CD4-positive, CD25-positive, alpha-beta regulatory T cell (primary cell): ENCODE results near the gene DNAJB13. TPM values are rescaled to one million over a fixed set of nuclear protein-coding genes. Genes with fewer than 3 reads are reported as not detected.

ENCODE experiments used
- ATAC-seq, 2 donors: fragments of 150-1000 bp; cut with Tn5 transposase; one replicate each; pipeline ENCODE4 v1.10.0; 2021; ENCODE audit warnings: low read depth in 2 of 2, moderate number of reproducible peaks in 2 of 2, moderate library complexity in 1 of 2
- DNase-seq, 3 donors: peaks; one replicate each; pipeline versions ENCODE4 v3.0.0 to v3.0.0-alpha.2; 2012 to 2022; ENCODE audit warnings: mixed read lengths in 1 of 3
- H3K27ac ChIP-seq: one replicate; pipeline ENCODE4 v1.7.0; 2013; ENCODE audit warnings: mild to moderate bottlenecking, low read length; ENCODE audit not compliant: insufficient read depth, poor library complexity, severe bottlenecking
- H3K27me3 ChIP-seq: one replicate; pipeline ENCODE4 v1.7.0; 2013; ENCODE audit warnings: low read length; ENCODE audit not compliant: control insufficient read depth, insufficient read depth
- H3K36me3 ChIP-seq: one replicate; pipeline ENCODE4 v1.7.0; 2013; ENCODE audit warnings: mild to moderate bottlenecking, low read length, moderate library complexity; ENCODE audit not compliant: control insufficient read depth, insufficient read depth
- H3K4me1 ChIP-seq: 2 replicates; pipeline ENCODE4 v1.7.0; 2013; ENCODE audit warnings: mild to moderate bottlenecking, low read length; ENCODE audit not compliant: insufficient read depth, control insufficient read depth, poor library complexity, severe bottlenecking
- H3K4me3 ChIP-seq: one replicate; pipeline ENCODE4 v1.7.0; 2013; ENCODE audit warnings: low read depth, mild to moderate bottlenecking, low read length, moderate library complexity
- H3K9me3 ChIP-seq, 2 experiments: 1 replicate in 1 of 2; 2 replicates in 1 of 2; pipeline ENCODE4 v1.7.0; 2013; ENCODE audit warnings: low read length in 2 of 2, mild to moderate bottlenecking in 1 of 2, moderate library complexity in 1 of 2; ENCODE audit not compliant: control insufficient read depth in 2 of 2
- H3K27ac Mint-ChIP-seq, 3 donors: one replicate each; pipeline ENCODE4 v1.8.0; 2020 to 2022; ENCODE audit warnings: mild to moderate bottlenecking in 3 of 3, mixed read lengths in 3 of 3, moderate library complexity in 2 of 3
- H3K27me3 Mint-ChIP-seq: one replicate; pipeline ENCODE4 v1.8.0; 2022; ENCODE audit warnings: mild to moderate bottlenecking, mixed read lengths
- H3K36me3 Mint-ChIP-seq: one replicate; pipeline ENCODE4 v1.8.0; 2020; ENCODE audit warnings: mixed read lengths
- H3K4me1 Mint-ChIP-seq, 4 donors: one replicate each; pipeline ENCODE4 v1.8.0; 2020 to 2022; ENCODE audit warnings: mixed read lengths in 4 of 4, mild to moderate bottlenecking in 1 of 4
- H3K4me3 Mint-ChIP-seq, 4 donors: one replicate each; pipeline ENCODE4 v1.8.0; 2020 to 2022; ENCODE audit warnings: mild to moderate bottlenecking in 4 of 4, mixed read lengths in 4 of 4, moderate library complexity in 3 of 4
- H3K9me3 Mint-ChIP-seq, 7 donors: one replicate each; pipeline ENCODE4 v1.8.0; 2020 to 2022; ENCODE audit warnings: mixed read lengths in 7 of 7, mild to moderate bottlenecking in 3 of 7, moderate library complexity in 2 of 7
- polyA plus RNA-seq, 4 donors: library from polyadenylated mRNA; unstranded; fragments of 300-500 nt; fragmentation: Illumina TruSeq; gene quantifications; one replicate each; pipeline ENCODE4 v1.2.3, GENCODE V29; 2021
- total RNA-seq: library from RNA; stranded (reverse); gene quantifications from one replicate; pipeline ENCODE4 v1.2.3, GENCODE V29; 2022

DNAJB13 gene
- total and polyA plus RNA-seq, 5 donors from 2014 or later: 0.32 to 0.33 TPM; not detected in 3

DNA sequence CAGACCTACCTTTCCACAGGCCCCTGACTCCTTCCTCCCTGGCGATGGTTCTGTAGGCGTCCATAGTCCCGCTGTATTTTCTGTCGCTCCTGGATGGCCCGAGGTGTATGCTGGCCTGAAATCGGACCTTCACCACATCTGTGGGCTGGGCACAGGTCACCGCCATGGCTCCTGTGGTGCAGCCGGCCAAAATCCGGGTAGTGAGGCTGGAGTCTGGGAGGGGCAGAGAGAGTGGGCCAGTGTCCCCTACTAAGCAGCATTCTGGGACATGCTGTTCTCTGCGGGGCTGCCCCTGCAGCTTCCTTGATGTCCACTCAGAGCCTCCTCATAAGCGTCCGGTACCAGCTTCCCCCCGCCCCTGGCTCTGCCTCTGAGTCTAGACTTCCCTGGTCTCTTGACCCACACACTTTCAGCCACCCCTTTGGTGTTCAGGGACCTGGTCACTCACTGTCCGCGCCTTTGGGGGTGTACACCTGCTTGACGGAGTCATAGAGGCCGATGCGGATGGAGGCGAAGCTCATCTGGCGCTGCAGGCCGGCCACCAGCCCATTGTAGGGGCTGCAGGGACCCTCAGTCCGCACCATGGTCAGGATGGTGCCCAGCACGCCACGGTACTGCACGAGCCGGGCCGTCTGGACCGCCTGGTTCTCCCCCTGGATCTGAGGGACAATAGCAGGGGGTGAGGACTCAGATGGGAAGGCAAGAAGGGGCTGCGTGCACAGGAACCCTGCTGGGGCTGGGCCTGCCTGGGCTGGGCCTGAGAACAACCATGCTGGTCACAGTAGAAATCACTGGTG is 55.1 kb downstream of the DNAJB13 start:
- Mint-ChIP-seq H3K9me3 (no peaks in the 10 kb centered on the region), H3K36me3 (peaks cover 23% of the 10 kb centered on the region), H3K4me1 (peaks cover 7 to 80% (median 57%) of the 10 kb centered on the region in 4 donors), H3K27me3 (no peaks in the 10 kb centered on the region), H3K27ac (peak overlapping the region; percentile 9 to 96 (median 94)), H3K4me3 (peak overlapping the region; percentile 15 to 87 (median 76))
- Histone ChIP-seq H3K9me3 (no peaks in the 10 kb centered on the region), H3K4me3 (peak overlapping the region; percentile 69), H3K27ac (peak overlapping the region; percentile 82), H3K27me3 (no peaks in the 10 kb centered on the region), H3K36me3 (peaks cover 6% of the 10 kb centered on the region), H3K4me1 (peaks cover 70% of the 10 kb centered on the region)
- no peak for DNase-seq
- no peak for ATAC-seq

DNA sequence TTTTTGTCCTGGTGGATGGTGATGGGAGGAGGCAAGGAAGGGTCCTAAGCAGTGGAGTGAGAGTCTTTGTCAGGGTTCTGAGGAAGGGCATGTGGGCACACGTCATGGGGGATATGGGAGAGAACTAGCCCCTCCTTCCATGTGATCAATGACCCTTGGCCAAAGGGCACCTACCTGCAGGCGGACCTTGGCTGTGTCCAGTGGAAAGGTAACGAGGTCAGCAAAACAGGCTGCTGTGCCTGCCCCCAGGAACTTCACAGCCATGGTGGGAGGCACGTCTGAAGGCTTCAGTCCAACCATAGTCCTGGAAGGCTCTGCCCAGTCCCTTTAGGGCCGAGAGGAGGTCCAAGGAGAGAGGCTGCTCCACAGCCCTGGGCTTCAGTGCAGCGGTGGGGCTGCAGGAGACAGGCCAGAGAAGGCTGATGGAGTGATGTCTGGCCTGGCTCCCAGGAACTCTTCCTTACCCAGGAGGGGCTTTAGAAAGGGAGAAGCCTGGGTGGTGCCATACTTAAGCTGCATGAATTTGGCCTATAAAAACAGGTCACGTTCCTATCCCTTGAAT is 56.0 kb downstream of the DNAJB13 start:
- Mint-ChIP-seq H3K27ac (peak overlapping the region; percentile 18 to 95 (median 94)), H3K36me3 (peaks cover 19% of the 10 kb centered on the region), H3K4me1 (peaks cover 14 to 89% (median 67%) of the 10 kb centered on the region in 4 donors), H3K27me3 (no peaks in the 10 kb centered on the region), H3K9me3 (no peaks in the 10 kb centered on the region), H3K4me3 (peak overlapping the region in 1 of 4 donors; percentile 32)
- Histone ChIP-seq H3K9me3 (no peaks in the 10 kb centered on the region), H3K4me1 (peaks cover 79% of the 10 kb centered on the region), H3K27ac (peak overlapping the region; percentile 82), H3K27me3 (no peaks in the 10 kb centered on the region), H3K4me3 (no peak overlapping the region), H3K36me3 (peaks cover 6% of the 10 kb centered on the region)
- DNase-seq: no peak
- ATAC-seq: no peak

DNA sequence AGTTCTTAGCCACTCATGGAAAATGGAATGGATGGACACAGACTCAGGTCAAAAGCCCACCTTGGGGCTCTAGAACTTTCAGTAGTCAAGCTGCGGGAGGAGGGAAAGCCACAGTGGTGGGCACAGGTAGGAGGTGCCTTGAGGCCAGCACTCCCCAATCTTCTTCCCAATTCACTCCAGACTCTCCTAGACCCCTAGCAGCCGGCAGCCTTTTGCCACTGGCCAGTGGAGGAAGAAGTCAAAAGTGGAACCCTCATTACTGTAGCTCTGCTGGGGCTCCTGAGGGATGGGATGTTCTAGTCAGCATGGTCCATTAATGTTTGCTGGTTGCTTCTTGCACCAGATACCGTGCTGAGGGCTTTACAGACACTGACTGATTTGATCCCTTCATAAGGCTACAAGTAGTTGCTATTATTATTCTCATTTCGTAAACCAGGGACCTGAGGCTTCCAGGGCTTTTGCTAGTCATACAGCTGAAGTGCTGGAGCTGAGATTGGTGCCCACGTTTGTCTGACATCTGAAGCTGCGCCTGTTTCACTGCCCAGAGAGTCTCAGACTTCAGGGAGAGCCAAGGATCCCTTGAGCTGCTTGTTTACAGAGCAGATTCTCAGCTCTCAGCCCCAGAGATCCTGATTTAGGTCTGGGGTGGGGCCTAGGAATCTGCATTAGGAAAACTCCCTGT is 57.0 kb downstream of the DNAJB13 start:
- Mint-ChIP-seq H3K4me3 (peak overlapping the region in 2 of 4 donors; percentile 38 to 76), H3K9me3 (no peaks in the 10 kb centered on the region), H3K27ac (peak overlapping the region; percentile 75 to 94 (median 76)), H3K27me3 (no peaks in the 10 kb centered on the region), H3K4me1 (peaks cover 20 to 94% (median 71%) of the 10 kb centered on the region in 4 donors), H3K36me3 (peaks cover 14% of the 10 kb centered on the region)
- Histone ChIP-seq H3K27me3 (no peaks in the 10 kb centered on the region), H3K4me1 (peaks cover 89% of the 10 kb centered on the region), H3K27ac (peak overlapping the region; percentile 59), H3K9me3 (no peaks in the 10 kb centered on the region), H3K4me3 (no peak overlapping the region), H3K36me3 (peaks cover 6% of the 10 kb centered on the region)
- no peak for DNase-seq
- no peak for ATAC-seq

DNA sequence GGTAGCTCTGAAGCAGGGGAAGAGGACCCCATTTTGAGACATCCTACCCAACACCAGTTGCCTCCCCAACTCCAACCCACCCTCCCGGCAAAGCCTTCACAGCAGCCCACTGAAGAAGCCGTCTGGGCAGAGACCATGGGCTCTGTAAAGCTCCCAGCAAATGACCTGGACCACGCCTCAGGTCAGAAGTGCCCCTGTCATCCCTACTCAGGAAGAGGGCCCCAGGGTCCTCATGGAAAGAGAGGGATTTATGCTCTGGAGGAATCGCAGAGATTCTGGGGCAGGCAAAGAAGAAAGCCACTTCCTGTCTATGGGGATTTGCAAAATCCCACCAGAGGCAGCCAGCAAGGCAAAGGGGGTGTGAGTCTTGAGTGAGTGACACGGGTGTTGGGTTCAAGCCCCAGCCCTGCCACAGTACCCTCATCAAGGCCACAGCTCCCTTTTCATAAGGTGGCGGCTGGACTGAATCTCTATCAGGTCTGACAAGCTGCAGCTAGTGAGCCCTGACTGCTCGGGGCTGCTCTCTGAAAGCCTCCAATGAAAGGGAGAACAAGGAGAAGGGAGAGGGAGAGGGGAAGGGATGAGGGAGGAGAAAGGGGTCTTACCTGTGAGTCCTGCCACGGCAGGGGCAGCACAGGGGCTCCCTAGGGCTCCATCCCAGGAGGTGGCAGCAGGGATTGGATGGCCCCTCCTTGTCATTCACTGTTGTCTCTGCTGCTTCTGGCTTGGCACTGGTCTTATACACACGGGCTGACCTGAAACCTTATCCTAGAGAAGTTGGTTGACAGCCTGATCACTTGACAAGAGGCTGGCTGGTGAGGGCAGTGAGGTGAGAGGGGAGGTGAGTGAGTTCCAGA is 57.8 kb downstream of the DNAJB13 start, which contains the start of gene UCP3:
Gene UCP3, minus strand, starts transcription at position 713 of the 857 bp plus-strand sequence. CDS start 2,043 bp downstream, outside the sequence.
- no peaks in the 10 kb centered on the region for H3K9me3 Mint-ChIP-seq
- peaks cover 3% of the 10 kb centered on the region for H3K36me3 ChIP-seq
- H3K27me3 ChIP-seq: no peaks in the 10 kb centered on the region
- no peaks in the 10 kb centered on the region for H3K27me3 Mint-ChIP-seq
- H3K27ac ChIP-seq: peak within 1 kb of the TSS; percentile 75
- peak within 1 kb of the TSS; percentile 38 to 86 (median 71) for H3K4me3 Mint-ChIP-seq
- peaks cover 97% of the 10 kb centered on the region for H3K4me1 ChIP-seq
- H3K36me3 Mint-ChIP-seq: peaks cover 8% of the 10 kb centered on the region
- H3K9me3 ChIP-seq: no peaks in the 10 kb centered on the region
- H3K4me1 Mint-ChIP-seq: peaks cover 20 to 95% (median 67%) of the 10 kb centered on the region in 4 donors
- peak within 1 kb of the TSS; percentile 93 to 94 (median 93) for H3K27ac Mint-ChIP-seq
- ATAC-seq: no peak
- no peak for DNase-seq
- no peak within 1 kb of the TSS for H3K4me3 ChIP-seq

DNA sequence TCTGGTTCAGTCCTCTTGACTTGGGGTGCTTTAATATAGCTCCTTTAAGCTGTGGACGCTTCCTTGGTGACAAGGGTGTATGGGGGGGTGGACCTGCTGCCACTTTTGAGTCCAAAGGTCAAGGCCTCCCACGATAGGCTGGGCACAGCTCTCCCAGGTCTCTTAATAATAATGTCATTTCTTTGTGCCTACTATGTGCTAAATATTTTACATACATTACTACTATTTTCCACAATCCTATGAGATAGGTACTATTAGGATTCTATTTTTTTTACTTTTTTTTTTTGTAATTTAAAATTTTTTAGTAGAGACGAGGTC is 58.4 kb downstream of the DNAJB13 start:
- peak overlapping the region in 1 of 4 donors; percentile 6 for H3K4me3 Mint-ChIP-seq
- no peaks in the 10 kb centered on the region for H3K27me3 Mint-ChIP-seq
- no peak overlapping the region for H3K4me3 ChIP-seq
- H3K4me1 ChIP-seq: peaks cover 99% of the 10 kb centered on the region
- H3K27ac ChIP-seq: peak overlapping the region; percentile 59
- no peak for ATAC-seq
- no peaks in the 10 kb centered on the region for H3K9me3 ChIP-seq
- H3K9me3 Mint-ChIP-seq: no peaks in the 10 kb centered on the region
- no peaks in the 10 kb centered on the region for H3K27me3 ChIP-seq
- DNase-seq: no peak
- no peaks in the 10 kb centered on the region for H3K36me3 ChIP-seq
- H3K4me1 Mint-ChIP-seq: peaks cover 20 to 95% (median 64%) of the 10 kb centered on the region in 4 donors
- H3K36me3 Mint-ChIP-seq: peaks cover 3% of the 10 kb centered on the region
- H3K27ac Mint-ChIP-seq: peak overlapping the region; percentile 85 to 94 (median 93)

DNA sequence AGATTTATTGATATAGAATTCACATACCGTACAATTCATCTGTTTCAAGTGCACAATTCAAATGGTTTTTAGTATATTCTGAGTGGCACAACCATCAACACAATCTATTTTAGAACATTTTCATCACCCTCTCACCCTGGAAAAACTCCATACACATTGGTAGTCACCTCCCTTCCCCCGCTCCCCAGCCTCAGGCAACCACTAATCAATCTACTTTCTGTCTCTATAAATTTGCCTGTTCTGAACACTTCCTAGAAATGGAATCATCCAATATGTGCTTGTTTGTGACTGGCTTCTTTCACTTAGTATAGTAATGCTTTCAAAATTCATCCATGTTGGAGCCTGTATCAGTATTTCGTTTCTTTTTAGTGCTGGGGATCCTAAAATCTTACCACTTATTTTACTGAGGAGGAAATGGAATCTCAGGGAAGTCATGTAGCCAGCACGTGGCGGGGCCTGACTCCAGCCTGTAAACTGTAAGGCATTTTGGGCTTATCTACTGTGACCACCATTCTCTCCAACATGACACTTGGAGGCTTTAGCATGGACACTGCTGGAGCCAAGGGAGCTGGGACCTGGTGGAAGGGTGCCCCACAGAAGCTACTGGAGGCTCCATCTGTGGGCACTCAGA is 59.0 kb downstream of the DNAJB13 start:
- no peak for ATAC-seq
- H3K27me3 Mint-ChIP-seq: no peaks in the 10 kb centered on the region
- H3K9me3 ChIP-seq: no peaks in the 10 kb centered on the region
- peak overlapping the region in 3 of 4 donors; percentile 23 to 86 (median 66) for H3K4me3 Mint-ChIP-seq
- H3K9me3 Mint-ChIP-seq: no peaks in the 10 kb centered on the region
- H3K27ac ChIP-seq: peak overlapping the region; percentile 75
- H3K36me3 Mint-ChIP-seq: peaks cover 3% of the 10 kb centered on the region
- peaks cover 99% of the 10 kb centered on the region for H3K4me1 ChIP-seq
- H3K27me3 ChIP-seq: no peaks in the 10 kb centered on the region
- H3K4me3 ChIP-seq: no peak overlapping the region
- peaks cover 24 to 95% (median 66%) of the 10 kb centered on the region in 4 donors for H3K4me1 Mint-ChIP-seq
- peak overlapping the region; percentile 90 to 94 (median 93) for H3K27ac Mint-ChIP-seq
- H3K36me3 ChIP-seq: no peaks in the 10 kb centered on the region
- no peak for DNase-seq
